D721Med (cell line): ENCODE results near the gene CALHM5.

ENCODE experiments used
- DNase-seq: peaks from one replicate; pipeline ENCODE4 v3.0.0; 2011; ENCODE audit warnings: low spot score; ENCODE audit not compliant: insufficient read length
- FAIRE-seq: peaks from 2 replicates; lab custom pipeline; 2011; peaks lifted over from hg19 to GRCh38; lab: Jason Lieb, UNC
- CTCF ChIP-seq: IDR thresholded peaks from 2 replicates; pipeline ENCODE4 v1.5.1; 2012; ENCODE audit warnings: mild to moderate bottlenecking, control low read depth; ENCODE audit not compliant: insufficient read depth; ENCODE audit errors: missing control alignments

The CALHM5 gene

GRCh38 chr6:116468293-116468692 is 43.1 kb upstream of the CALHM5 start:
- DNase-seq (no peak), FAIRE-seq (no peak)
- no peak for TF ChIP-seq CTCF

GRCh38 chr6:116471531-116471930 is 39.9 kb upstream of the CALHM5 start:
- no peak for TF ChIP-seq CTCF
- FAIRE-seq, result no peak
- DNase-seq, result no peak

- DNase-seq (no peak), FAIRE-seq (no peak)
- TF ChIP-seq CTCF, result no peak
Observed at GRCh38 chr6:116472706-116473105, 38.7 kb upstream of the CALHM5 start.

GRCh38 chr6:116475141-116475540 is 36.3 kb upstream of the CALHM5 start:
- FAIRE-seq, result no peak
- DNase-seq, result no peak
- TF ChIP-seq CTCF, result no peak

DNA sequence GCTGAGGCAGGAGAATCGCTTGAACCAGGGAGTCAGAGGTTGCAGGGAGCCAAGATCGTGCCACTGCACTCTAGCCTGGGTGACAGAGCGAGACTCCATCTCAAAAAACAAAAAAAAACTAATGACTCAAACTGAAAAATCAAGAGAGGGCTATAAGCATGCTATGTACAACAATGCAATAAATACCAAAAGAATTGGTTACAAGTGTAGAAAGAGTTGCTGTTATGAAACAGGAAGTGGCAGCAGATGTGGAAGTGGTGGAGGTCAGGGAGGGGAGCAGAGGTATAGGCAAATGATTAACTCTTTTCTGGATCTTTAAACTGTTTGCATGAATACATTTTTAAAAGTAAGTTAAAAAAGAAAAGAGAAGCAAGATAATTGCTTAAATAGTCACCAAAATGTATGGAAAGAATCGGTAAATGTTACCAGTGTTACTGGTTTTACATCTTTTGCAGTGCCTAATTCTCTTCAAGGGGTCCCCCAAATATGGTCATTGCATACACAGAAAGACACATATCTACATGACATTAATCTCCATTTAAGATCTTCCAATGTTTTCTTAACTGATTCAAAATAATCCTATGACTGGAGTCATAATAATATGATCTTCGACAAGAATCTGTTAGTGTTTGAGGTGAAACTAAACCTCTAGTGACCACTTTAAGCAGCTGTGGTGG is 35.3 kb upstream of the CALHM5 start:
- FAIRE-seq (no peak), DNase-seq (no peak)
- TF ChIP-seq CTCF, result no peak

DNA sequence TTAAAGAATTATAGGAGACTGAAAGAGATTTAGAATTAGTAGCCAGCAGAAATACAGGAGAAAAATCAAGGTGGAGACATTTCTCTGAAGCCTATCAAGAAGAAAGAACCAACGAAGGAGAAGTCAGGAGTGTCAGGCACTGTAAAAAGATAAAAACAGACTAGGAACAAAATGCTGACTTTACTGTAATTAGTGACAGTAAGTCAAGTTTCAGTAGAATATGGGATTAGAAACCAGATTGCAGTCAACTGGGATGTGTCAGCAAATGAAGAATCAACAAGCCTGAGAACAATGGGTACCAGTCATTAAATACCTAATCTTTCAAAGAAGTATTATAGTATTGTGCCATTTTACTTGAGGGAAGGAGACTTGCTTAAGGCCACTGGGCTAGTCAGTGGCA is 28.7 kb upstream of the CALHM5 start:
- no peak for FAIRE-seq
- DNase-seq, result no peak
- TF ChIP-seq CTCF, result no peak

DNA sequence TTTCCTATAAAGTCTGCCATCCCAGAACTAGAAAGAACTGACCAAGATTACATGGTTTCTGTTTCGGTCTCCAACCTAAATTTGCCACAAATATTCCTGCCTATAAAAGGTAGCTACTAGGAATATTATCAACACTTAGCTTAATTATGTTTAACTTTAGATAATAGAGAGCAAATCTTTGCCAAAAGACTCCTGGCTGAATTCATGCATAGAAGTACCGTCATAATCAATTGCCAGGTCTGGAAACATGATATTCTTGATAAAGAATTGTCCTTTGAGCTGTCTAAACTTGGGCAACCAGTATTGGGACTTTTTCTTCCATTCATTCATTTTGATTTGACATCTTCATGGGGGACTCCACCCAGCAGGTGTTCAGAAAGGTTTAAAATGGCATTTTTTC is 27.8 kb upstream of the CALHM5 start:
- no peak for TF ChIP-seq CTCF
- DNase-seq (no peak), FAIRE-seq (no peak)
